PC-3 (cell line): Measurements from ENCODE around the gene MYO1A. TPM values are rescaled to one million over a fixed set of nuclear protein-coding genes. Genes with fewer than 3 reads are reported as not detected.

Source experiments
- ATAC-seq: fragments of 200-7000 bp; cut with Tn5 transposase; 2 replicates; pipeline ENCODE4 v1.9.1; 2020; ENCODE audit warnings: mild to moderate bottlenecking, moderate library complexity
- BruUV-seq: library from RNA; stranded (reverse); fragments of 400-500 nt; replicated peaks from 2 replicates; lab custom pipeline; 2021; lab: Mats Ljungman, UMichigan
- CTCF ChIA-PET: fragments of 300-600 bp; sonication (Branson Sonifier 250); formaldehyde crosslinking; loops from one replicate; lab custom pipeline; 2022; ENCODE audit warnings: antibody characterized with exemption; lab: Charles Lee
- POLR2A ChIA-PET: fragments of 300-600 bp; sonication (Branson Sonifier 250); formaldehyde crosslinking; loops from one replicate; lab custom pipeline; 2022; ENCODE audit warnings: antibody characterized with exemption; ENCODE audit not compliant: unreplicated experiment; lab: Charles Lee
- DNase-seq: peaks from one replicate; pipeline ENCODE4 v3.0.0-alpha.2; 2015
- H2AFZ ChIP-seq: fragments of 300-600 bp; sonication (generic); 2 replicates; pipeline ENCODE4 v1.6.0; 2016; ENCODE audit warnings: antibody characterized with exemption, low read length
- H3F3A ChIP-seq: fragments of 300-600 bp; sonication (generic); one replicate; pipeline ENCODE4 v1.6.0; 2017; ENCODE audit warnings: antibody characterized with exemption, low read length, control low read depth, mild to moderate bottlenecking; ENCODE audit not compliant: unreplicated experiment
- H3K27ac ChIP-seq: fragments of 300-600 bp; sonication (generic); 2 replicates; pipeline ENCODE4 v1.5.1; 2016; ENCODE audit warnings: mild to moderate bottlenecking, low read length
- H3K27me3 ChIP-seq: fragments of 300-600 bp; sonication (generic); 2 replicates; pipeline ENCODE4 v1.6.1; 2016; ENCODE audit warnings: low read length, mixed read lengths
- H3K36me3 ChIP-seq: fragments of 300-600 bp; sonication (generic); 2 replicates; pipeline ENCODE4 v1.6.1; 2016; ENCODE audit warnings: low read depth, mixed run types, low read length, mixed read lengths
- H3K4me1 ChIP-seq: fragments of 300-600 bp; sonication (generic); 2 replicates; pipeline ENCODE4 v1.5.1; 2016; ENCODE audit warnings: low read length; ENCODE audit not compliant: insufficient read depth
- H3K4me2 ChIP-seq: fragments of 300-600 bp; sonication (generic); 2 replicates; pipeline ENCODE4 v1.6.0; 2016; ENCODE audit warnings: low read length
- H3K4me3 ChIP-seq: fragments of 300-600 bp; sonication (generic); 2 replicates; pipeline ENCODE4 v1.5.1; 2016; ENCODE audit warnings: mild to moderate bottlenecking, low read length, mixed read lengths
- H3K79me2 ChIP-seq: fragments of 300-600 bp; sonication (generic); 2 replicates; pipeline ENCODE4 v1.6.1; 2017; ENCODE audit warnings: low read length, mixed read lengths
- H3K9ac ChIP-seq: fragments of 300-600 bp; sonication (generic); 2 replicates; pipeline ENCODE4 v1.6.0; 2016; ENCODE audit warnings: mild to moderate bottlenecking, low read length
- H3K9me2 ChIP-seq: fragments of 300-600 bp; sonication (generic); replicated peaks from 2 replicates; pipeline ENCODE4 v1.6.1; 2016; ENCODE audit warnings: mixed run types, low read length, mixed read lengths
- H3K9me3 ChIP-seq: fragments of 300-600 bp; sonication (generic); 2 replicates; pipeline ENCODE4 v1.6.1; 2016; ENCODE audit warnings: low read length, mixed read lengths
- H4K20me1 ChIP-seq: fragments of 300-600 bp; sonication (generic); 2 replicates; pipeline ENCODE4 v1.6.1; 2016; ENCODE audit warnings: low read length, mixed read lengths
- CTCF ChIP-seq: fragments of 300-600 bp; sonication (generic); conservative IDR thresholded peaks from 2 replicates; pipeline ENCODE4 v1.5.1; 2017; ENCODE audit warnings: antibody characterized with exemption, low read depth, mild to moderate bottlenecking, low read length
- EZH2 ChIP-seq: fragments of 300-600 bp; sonication (generic); IDR thresholded peaks from one replicate; pipeline ENCODE4 v1.6.1; 2017; ENCODE audit warnings: antibody characterized with exemption, mild to moderate bottlenecking, low read length; ENCODE audit not compliant: unreplicated experiment
- EZH2phosphoT487 ChIP-seq: fragments of 300-600 bp; sonication (generic); IDR thresholded peaks from 2 replicates; pipeline ENCODE4 v1.6.1; 2018; ENCODE audit warnings: mild to moderate bottlenecking, antibody characterized with exemption, low read length, borderline replicate concordance
- intact Hi-C: fragments of 100-400 bp; cut with micrococcal nuclease; formaldehyde crosslinking; loops from 2 replicates; pipeline ENCODE4 v1.9.0; 2023
- total RNA-seq: library from RNA; depleted of rRNA; stranded (reverse); fragments of >200 nt; gene quantifications from 2 replicates; pipeline ENCODE4 v1.2.3, GENCODE V29; 2014

Gene MYO1A
- total RNA-seq, 1 experiment from 2014 or later: not detected

- no peak for TF ChIP-seq CTCF
- no peak for TF ChIP-seq EZH2
- TF ChIP-seq EZH2phosphoT487: no peak
- Histone ChIP-seq H2AFZ (no peak overlapping the region), H3F3A (no peaks in the 10 kb centered on the region), H3K4me1 (peaks cover 9% of the 10 kb centered on the region; the same call in 1 of the 2 replicates), H3K9me3 (no peaks in the 10 kb centered on the region), H3K9ac (no peak overlapping the region), H3K27ac (no peak overlapping the region), H3K4me2 (no peak overlapping the region), H3K27me3 (no peaks in the 10 kb centered on the region), H3K9me2 (no peaks in the 10 kb centered on the region), H3K36me3 (no peaks in the 10 kb centered on the region), H3K79me2 (peaks cover under 1% of the 10 kb centered on the region; the same call in 1 of the 2 replicates), H4K20me1 (no peaks in the 10 kb centered on the region), H3K4me3 (no peak overlapping the region)
- DNase-seq (no peak), ATAC-seq (peak; percentile 30)
- CTCF ChIA-PET: no interaction called here
- POLR2A ChIA-PET: no interaction called here
- BruUV-seq: TSS peak; percentile 35
- intact Hi-C loops: no loop called here
Measured at GRCh38 chr12:57096099-57096572, 46.2 kb upstream of the MYO1A start.

- Histone ChIP-seq H3K4me3 (no peak overlapping the region), H3K9me3 (no peaks in the 10 kb centered on the region), H3K27me3 (no peaks in the 10 kb centered on the region), H3K9me2 (no peaks in the 10 kb centered on the region), H3K9ac (no peak overlapping the region), H2AFZ (no peak overlapping the region), H3K27ac (no peak overlapping the region), H3K79me2 (peaks cover 8% of the 10 kb centered on the region), H3K4me2 (no peak overlapping the region), H3K36me3 (no peaks in the 10 kb centered on the region), H3F3A (no peaks in the 10 kb centered on the region), H4K20me1 (no peaks in the 10 kb centered on the region), H3K4me1 (peaks cover 9% of the 10 kb centered on the region)
- ChIA-PET POLR2A (no interaction called here), CTCF (no interaction called here)
- no TSS peak for BruUV-seq
- ATAC-seq (no peak), DNase-seq (no peak)
- TF ChIP-seq CTCF: no peak
- TF ChIP-seq EZH2: no peak
- no peak for TF ChIP-seq EZH2phosphoT487
- intact Hi-C loops: no loop called here
Measured at GRCh38 chr12:57095440-57095839, 45.5 kb upstream of the MYO1A start.

GRCh38 chr12:57094208-57095160 is 44.6 kb upstream of the MYO1A start:
- CTCF ChIA-PET: no interaction called here
- no TSS peak for BruUV-seq
- H3K27ac ChIP-seq: no peak overlapping the region

More at GRCh38 chr12:57094208-57095160, 44.6 kb upstream of the MYO1A start:
- intact Hi-C loops: no loop called here
- DNase-seq (no peak), ATAC-seq (no peak)
- H3K4me3 ChIP-seq: no peak overlapping the region
- H3F3A ChIP-seq: no peaks in the 10 kb centered on the region
- no peak overlapping the region for H2AFZ ChIP-seq
- no peaks in the 10 kb centered on the region for H3K9me3 ChIP-seq
- no peaks in the 10 kb centered on the region for H3K27me3 ChIP-seq
- TF ChIP-seq EZH2phosphoT487 (no peak), EZH2 (no peak), CTCF (no peak)
- POLR2A ChIA-PET: no interaction called here
- H3K4me2 ChIP-seq: no peak overlapping the region
- no peak overlapping the region for H3K9ac ChIP-seq
- no peaks in the 10 kb centered on the region for H3K9me2 ChIP-seq
- no peaks in the 10 kb centered on the region for H3K36me3 ChIP-seq
- peaks cover 15% of the 10 kb centered on the region for H3K79me2 ChIP-seq
- no peaks in the 10 kb centered on the region for H4K20me1 ChIP-seq
- peaks cover 9% of the 10 kb centered on the region for H3K4me1 ChIP-seq
